ENCODE results near the gene GIPR. TPM values are rescaled to one million over a fixed set of nuclear protein-coding genes. Genes with fewer than 3 reads are reported as not detected.
A peak's percentile ranks its signal among the peaks of the same experiment; 100 is the strongest.

GIPR gene
- total and polyA plus RNA-seq, 10 of the 15 experiments (the other 5 are each of a cell fraction or from before 2014, with no cell fraction given), result 1.7 to 26.3 (median 13.7) TPM

DNA sequence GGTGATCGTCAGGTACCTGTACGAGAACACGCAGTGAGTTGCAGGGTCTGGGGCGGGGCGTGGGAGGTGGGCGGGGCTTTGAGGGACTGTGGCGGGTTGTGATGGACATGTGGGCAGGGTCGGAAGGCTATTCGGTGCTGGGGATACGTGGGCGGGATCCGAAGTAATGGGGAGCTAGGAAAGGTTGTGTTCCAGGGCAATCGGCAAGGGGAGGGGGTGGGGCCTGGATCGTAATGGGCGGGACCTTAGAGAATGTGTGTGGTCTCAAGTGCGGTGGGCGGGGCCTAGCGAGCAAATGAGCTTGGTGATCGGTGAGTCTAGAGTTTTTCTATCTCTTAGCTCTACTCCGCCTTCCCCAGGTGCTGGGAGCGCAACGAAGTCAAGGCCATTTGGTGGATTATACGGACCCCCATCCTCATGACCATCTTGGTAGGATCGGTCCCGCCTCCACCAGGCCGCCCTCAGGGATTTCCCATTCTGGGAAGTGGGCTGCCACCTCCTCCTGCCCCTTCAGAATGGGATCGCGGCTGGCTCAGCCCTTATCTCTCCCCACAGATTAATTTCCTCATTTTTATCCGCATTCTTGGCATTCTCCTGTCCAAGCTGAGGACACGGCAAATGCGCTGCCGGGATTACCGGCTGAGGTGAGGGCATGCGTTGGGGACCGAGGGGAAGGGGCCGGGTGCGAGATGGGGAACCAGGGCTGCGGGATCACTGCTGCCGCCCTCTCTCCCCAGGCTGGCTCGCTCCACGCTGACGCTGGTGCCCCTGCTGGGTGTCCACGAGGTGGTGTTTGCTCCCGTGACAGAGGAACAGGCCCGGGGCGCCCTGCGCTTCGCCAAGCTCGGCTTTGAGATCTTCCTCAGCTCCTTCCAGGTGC lies 9.6 kb downstream of the GIPR start (continued):
- no peak for TF ChIP-seq EED (IDR thresholded peaks at IDR 0.05; ENCODE audit: low read depth)
- TF ChIP-seq EGR1 (IDR thresholded peaks at IDR 0.05; ENCODE audit: borderline replicate concordance in 1 of 2, low read depth in 2 of 2, low read length in 2 of 2), result peak in 1 of 2 experiments; percentile 87; a peak in 2 of 3 replicates
- no peak for TF ChIP-seq TCF7 (IDR thresholded peaks at IDR 0.05; ENCODE audit: borderline replicate concordance)
- TF ChIP-seq, protein P1, sequence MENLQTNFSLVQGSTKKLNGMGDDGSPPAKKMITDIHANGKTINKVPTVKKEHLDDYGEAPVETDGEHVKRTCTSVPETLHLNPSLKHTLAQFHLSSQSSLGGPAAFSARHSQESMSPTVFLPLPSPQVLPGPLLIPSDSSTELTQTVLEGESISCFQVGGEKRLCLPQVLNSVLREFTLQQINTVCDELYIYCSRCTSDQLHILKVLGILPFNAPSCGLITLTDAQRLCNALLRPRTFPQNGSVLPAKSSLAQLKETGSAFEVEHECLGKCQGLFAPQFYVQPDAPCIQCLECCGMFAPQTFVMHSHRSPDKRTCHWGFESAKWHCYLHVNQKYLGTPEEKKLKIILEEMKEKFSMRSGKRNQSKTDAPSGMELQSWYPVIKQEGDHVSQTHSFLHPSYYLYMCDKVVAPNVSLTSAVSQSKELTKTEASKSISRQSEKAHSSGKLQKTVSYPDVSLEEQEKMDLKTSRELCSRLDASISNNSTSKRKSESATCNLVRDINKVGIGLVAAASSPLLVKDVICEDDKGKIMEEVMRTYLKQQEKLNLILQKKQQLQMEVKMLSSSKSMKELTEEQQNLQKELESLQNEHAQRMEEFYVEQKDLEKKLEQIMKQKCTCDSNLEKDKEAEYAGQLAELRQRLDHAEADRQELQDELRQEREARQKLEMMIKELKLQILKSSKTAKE (IDR thresholded peaks at IDR 0.05; ENCODE audit: low read depth, poor library complexity, severe bottlenecking), result no peak
- no peak for TF ChIP-seq SUPT20H (IDR thresholded peaks at IDR 0.05; ENCODE audit: borderline replicate concordance, control insufficient read depth, low read depth, low read length)
- no peak for TF ChIP-seq ASH2L (IDR thresholded peaks at IDR 0.05; ENCODE audit: borderline replicate concordance, low read depth)
- no peak for TF ChIP-seq CBX3 (IDR thresholded peaks at IDR 0.05; ENCODE audit: borderline replicate concordance, low read depth)
- no peak for TF ChIP-seq SIN3A (IDR thresholded peaks at IDR 0.05; ENCODE audit: low read depth, low read length)
- no peak for TF ChIP-seq NFXL1 (IDR thresholded peaks at IDR 0.05; ENCODE audit: borderline replicate concordance)
- no peak for TF ChIP-seq BMI1 (IDR thresholded peaks at IDR 0.05; ENCODE audit: borderline replicate concordance)
- no peak for TF ChIP-seq BHLHE40 (IDR thresholded peaks at IDR 0.05; ENCODE audit: borderline replicate concordance in 1 of 2, low read depth in 2 of 2, low read length in 1 of 2)
- TF ChIP-seq, protein P2, sequence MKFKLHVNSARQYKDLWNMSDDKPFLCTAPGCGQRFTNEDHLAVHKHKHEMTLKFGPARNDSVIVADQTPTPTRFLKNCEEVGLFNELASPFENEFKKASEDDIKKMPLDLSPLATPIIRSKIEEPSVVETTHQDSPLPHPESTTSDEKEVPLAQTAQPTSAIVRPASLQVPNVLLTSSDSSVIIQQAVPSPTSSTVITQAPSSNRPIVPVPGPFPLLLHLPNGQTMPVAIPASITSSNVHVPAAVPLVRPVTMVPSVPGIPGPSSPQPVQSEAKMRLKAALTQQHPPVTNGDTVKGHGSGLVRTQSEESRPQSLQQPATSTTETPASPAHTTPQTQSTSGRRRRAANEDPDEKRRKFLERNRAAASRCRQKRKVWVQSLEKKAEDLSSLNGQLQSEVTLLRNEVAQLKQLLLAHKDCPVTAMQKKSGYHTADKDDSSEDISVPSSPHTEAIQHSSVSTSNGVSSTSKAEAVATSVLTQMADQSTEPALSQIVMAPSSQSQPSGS (IDR thresholded peaks at IDR 0.05; ENCODE audit: low read length), result no peak
- no peak for TF ChIP-seq ZBED1 (IDR thresholded peaks at IDR 0.05; ENCODE audit: borderline replicate concordance)
